ENCODE data around the gene GDPGP1.

GRCh38 chr15:90191344-90191687 lies 42.7 kb upstream of the GDPGP1 start:
- TF ChIP-seq, protein P1, sequence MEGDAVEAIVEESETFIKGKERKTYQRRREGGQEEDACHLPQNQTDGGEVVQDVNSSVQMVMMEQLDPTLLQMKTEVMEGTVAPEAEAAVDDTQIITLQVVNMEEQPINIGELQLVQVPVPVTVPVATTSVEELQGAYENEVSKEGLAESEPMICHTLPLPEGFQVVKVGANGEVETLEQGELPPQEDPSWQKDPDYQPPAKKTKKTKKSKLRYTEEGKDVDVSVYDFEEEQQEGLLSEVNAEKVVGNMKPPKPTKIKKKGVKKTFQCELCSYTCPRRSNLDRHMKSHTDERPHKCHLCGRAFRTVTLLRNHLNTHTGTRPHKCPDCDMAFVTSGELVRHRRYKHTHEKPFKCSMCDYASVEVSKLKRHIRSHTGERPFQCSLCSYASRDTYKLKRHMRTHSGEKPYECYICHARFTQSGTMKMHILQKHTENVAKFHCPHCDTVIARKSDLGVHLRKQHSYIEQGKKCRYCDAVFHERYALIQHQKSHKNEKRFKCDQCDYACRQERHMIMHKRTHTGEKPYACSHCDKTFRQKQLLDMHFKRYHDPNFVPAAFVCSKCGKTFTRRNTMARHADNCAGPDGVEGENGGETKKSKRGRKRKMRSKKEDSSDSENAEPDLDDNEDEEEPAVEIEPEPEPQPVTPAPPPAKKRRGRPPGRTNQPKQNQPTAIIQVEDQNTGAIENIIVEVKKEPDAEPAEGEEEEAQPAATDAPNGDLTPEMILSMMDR (conservative IDR thresholded peaks at IDR 0.05; ENCODE audit: low read depth, low read length) = no peak
- no peak for TF ChIP-seq EZH2 (IDR thresholded peaks at IDR 0.05; ENCODE audit: borderline replicate concordance, low read depth, low read length, poor library complexity, severe bottlenecking)

Data from A673 (cell line).